Gastroesophageal sphincter (tissue), 3 donors: ENCODE data around the gene UBAP1L.

Experiments
- POLR2A ChIP-seq, 2 donors: fragments of 450-650 bp; IDR thresholded peaks; one replicate each; pipeline ENCODE4 v1.6.1; 2017; ENCODE audit warnings: antibody characterized with exemption in 2 of 2, mild to moderate bottlenecking in 2 of 2, moderate library complexity in 1 of 2
- POLR2AphosphoS5 ChIP-seq: sonication (generic); formaldehyde crosslinking; IDR thresholded peaks from one replicate; pipeline ENCODE4 v1.6.1; 2017; ENCODE audit warnings: antibody characterized with exemption
- TF ChIP-seq, protein P1 (sequence below), 4 experiments: fragments of 200-600 bp in 2 of 4; fragments of 450-650 bp in 2 of 4; sonication (generic) in 1 of 4; IDR thresholded peaks; one replicate each; pipeline ENCODE4 v1.5.1; 2017 to 2019; ENCODE audit warnings: antibody characterized with exemption in 4 of 4, mild to moderate bottlenecking in 2 of 4, moderate library complexity in 2 of 4

DNA sequence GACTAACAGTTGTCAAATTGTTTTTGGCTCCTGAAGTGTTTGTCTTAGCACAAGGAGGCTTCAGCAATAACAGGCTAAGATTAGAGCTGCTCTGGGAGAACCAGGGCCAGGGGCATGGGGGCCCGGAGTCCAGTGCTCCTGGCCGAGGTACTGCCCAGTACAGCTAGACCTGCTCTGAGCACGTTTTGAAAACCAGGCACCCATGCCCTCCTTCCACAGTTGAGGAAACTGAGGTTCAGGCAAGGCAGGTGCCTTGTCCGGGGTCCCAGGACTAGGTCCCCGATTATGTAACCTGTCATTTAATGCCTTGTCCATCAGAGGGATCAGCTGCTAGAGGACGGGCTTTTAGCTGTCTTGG is 19.3 kb downstream of the UBAP1L start:
- TF ChIP-seq POLR2AphosphoS5 (no peak), POLR2A (IDR thresholded peaks at IDR 0.05) (no peak)
- TF ChIP-seq, protein P1, sequence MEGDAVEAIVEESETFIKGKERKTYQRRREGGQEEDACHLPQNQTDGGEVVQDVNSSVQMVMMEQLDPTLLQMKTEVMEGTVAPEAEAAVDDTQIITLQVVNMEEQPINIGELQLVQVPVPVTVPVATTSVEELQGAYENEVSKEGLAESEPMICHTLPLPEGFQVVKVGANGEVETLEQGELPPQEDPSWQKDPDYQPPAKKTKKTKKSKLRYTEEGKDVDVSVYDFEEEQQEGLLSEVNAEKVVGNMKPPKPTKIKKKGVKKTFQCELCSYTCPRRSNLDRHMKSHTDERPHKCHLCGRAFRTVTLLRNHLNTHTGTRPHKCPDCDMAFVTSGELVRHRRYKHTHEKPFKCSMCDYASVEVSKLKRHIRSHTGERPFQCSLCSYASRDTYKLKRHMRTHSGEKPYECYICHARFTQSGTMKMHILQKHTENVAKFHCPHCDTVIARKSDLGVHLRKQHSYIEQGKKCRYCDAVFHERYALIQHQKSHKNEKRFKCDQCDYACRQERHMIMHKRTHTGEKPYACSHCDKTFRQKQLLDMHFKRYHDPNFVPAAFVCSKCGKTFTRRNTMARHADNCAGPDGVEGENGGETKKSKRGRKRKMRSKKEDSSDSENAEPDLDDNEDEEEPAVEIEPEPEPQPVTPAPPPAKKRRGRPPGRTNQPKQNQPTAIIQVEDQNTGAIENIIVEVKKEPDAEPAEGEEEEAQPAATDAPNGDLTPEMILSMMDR (IDR thresholded peaks at IDR 0.05) = no peak
